A204.1 (cell line): Measurements from ENCODE around the gene EVI5L.
"Not testable (repeated sequence)": the region's sequence is repeated elsewhere in the genome, so short reads cannot be mapped to it uniquely, and the experiment has no call there.

Experiments
- FAIRE-seq: peaks from 2 replicates; lab custom pipeline; 2012; peaks lifted over from hg19 to GRCh38; lab: Jason Lieb, UNC

EVI5L gene

GRCh38 chr19:7872306-7873204, 42.5 kb downstream of the EVI5L start:
- FAIRE-seq = no peak

DNA sequence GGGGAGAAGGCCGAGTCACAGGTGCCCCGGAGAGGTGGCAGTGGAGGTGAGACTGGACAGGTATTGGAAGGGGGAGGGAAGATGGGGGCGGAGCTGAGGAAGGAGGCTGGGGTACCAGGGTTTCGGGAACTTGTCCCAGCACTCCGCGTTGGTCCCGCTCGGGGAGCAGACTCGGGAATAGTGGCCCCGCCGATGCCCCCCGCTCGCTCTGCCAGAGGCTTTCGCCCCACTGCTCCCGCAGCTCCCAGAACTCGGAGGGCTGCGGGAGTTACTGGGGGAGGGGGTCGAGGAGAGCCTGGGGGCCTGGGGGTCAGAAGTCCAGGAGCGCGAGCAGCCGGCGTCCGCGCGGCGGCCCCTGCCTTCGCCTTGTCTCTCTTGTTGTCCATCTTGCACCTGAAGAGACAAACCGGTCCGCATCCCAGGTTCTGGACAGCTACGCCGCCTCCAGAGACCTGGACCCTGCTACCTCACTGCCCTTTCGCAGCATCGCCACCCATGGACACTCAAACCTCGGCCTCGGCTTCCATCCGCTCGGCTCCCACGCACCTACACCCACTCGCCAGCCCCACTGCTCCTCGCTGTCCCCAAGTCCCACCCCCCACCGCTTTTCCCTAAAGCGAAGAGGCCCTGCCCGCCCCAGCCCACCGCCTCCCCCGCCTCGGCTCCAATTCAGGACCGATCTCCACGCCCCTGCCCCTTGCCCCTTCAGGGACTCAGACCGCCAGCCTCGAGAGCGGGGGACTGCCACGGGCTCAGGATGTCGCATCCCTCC, 43.5 kb downstream of the EVI5L start:
- no peak for FAIRE-seq

GRCh38 chr19:7874076-7874896, 44.3 kb downstream of the EVI5L start, which contains the start of gene PRR36:
Gene PRR36, minus strand, starts transcription at chr19:7874390. Its CDS starts 701 bp downstream, at chr19:7873689.
- FAIRE-seq = no peak

GRCh38 chr19:7874897-7875273, 44.9 kb downstream of the EVI5L start:
- FAIRE-seq = no peak

DNA sequence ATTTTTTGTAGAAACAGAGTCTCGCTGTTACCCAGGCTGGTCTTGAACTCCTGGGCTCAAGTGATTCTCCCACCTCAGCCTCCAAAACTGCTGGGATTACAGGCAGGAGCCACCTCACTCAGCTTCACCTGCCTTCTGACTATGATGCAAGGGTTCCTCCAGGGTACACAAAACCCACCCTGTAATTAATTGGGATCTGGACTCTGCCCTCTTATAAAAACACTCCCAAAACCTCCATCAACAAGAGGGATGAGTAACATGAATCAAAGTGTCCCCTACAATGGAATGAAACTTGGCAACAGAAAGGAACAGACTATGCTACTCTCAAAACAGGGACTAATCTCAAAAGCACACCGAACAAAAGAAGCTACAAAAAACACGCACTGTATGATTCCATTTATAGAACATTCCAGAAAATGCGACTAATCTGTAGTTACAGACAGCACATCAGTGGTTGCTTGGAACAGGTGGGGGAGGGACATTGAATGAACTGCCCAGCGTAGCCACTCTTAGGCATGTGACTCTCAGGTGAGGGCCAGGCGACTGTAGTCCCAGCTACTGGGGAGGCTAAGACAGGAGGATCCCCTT, 47.3 kb downstream of the EVI5L start:
- no peak for FAIRE-seq

GRCh38 chr19:7879111-7879807, 49.2 kb downstream of the EVI5L start:
- FAIRE-seq = no peak

DNA sequence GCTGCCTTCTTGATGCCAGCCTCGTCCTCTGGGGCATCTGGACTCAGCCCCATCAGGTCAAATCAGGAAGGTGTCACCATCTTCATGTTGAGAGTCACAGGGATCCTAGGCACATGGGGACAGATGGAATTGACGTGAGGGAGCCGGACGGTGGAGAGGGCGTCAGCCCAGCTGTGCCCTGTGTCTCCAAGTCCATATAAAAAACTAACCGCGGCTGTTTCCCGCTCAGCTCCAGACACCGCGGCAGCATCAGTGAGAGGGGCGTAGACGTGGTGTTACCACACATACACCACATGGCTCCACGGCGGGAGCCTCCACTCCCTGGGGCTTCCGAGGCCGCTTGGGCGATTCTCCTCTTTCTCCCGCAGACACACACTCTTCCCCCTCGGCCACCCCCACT, 49.8 kb downstream of the EVI5L start:
- no peak for FAIRE-seq

- no peak for FAIRE-seq
Measured at GRCh38 chr19:7881910-7882309, 51.9 kb downstream of the EVI5L start.

- no peak for FAIRE-seq
Measured at GRCh38 chr19:7883105-7883504, 53.1 kb downstream of the EVI5L start.

- FAIRE-seq = no peak
Measured at GRCh38 chr19:7883796-7884570, 54.0 kb downstream of the EVI5L start.

- no peak for FAIRE-seq
Measured at GRCh38 chr19:7885818-7886217, 55.8 kb downstream of the EVI5L start.

- FAIRE-seq = no peak
Measured at GRCh38 chr19:7887408-7888144, 57.6 kb downstream of the EVI5L start.

DNA sequence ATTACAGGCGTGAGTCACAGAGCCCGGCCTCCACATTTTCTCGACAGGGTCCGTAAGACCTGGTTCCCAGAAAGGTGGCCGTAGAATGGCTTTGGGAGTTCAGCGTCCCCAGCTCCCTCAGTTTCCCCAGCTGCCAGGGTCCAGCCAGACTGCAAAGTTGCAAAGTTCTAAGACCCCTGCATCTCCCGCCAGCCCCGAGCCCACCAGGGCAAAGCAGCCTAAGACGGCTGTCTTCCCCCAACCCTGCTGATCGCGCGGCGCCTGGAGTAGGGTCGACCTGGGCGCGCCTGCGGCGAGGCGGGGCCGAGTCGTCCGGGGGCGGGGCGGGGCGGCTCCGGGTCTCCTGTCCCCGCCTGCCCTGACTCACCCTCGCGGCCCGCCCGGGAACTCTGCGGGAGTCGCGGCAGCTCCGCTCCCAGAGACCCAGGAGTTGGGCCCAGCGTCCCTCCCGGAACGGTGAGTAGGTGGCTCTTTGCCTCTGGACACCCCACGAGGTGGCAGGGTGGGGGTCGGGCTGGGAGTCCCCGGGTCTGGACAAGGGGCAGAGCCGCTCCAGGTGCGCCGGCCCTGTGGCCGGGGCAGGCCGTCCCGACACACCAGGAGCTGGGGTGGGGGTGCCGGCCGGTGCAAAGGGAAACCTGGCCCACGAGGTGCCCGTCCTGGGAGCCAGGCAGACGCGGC, 58.3 kb downstream of the EVI5L start, which contains the start of gene LRRC8E:
TSS of gene LRRC8E (plus strand) at position 366 of the 681 bp plus-strand sequence. CDS start 7,094 bp downstream, outside the sequence.
- no peak for FAIRE-seq

GRCh38 chr19:7888826-7889217, 58.8 kb downstream of the EVI5L start:
- FAIRE-seq = no peak

DNA sequence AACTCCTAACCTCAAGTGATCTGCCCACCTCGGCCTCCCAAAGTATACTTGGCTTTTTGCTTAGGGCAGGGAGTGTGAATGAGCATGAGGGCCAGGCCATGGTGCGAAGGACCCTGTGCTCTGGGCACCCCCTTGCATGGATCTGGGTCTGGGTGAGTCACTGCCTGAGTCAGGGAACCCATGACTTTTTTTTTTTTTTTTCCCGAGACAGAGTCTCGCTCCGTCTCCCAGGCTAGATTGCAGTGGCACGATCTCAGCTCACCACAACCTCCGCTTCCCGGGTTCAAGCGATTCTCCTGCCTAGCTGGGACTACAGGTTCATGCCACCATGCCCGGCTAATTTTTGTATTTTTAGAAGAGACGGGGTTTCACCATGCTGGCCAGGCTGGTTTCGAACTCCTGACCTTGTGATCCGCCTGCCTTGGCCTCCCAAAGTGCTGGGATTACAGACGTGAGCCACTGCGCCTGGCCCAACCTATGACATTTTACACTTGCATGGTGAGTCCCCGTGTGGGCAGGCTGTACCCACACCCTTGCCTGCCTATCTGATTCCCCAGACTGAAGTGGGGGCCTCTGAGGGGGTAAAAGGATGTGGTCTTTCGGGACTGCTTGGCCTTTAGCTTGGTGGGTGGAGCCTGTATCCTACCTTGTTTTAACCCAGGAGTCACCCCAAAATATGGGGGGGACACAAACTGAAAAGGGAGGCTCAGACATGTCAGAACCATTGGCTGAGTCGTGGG, 63.5 kb downstream of the EVI5L start:
- not testable (repeated sequence) for FAIRE-seq

DNA sequence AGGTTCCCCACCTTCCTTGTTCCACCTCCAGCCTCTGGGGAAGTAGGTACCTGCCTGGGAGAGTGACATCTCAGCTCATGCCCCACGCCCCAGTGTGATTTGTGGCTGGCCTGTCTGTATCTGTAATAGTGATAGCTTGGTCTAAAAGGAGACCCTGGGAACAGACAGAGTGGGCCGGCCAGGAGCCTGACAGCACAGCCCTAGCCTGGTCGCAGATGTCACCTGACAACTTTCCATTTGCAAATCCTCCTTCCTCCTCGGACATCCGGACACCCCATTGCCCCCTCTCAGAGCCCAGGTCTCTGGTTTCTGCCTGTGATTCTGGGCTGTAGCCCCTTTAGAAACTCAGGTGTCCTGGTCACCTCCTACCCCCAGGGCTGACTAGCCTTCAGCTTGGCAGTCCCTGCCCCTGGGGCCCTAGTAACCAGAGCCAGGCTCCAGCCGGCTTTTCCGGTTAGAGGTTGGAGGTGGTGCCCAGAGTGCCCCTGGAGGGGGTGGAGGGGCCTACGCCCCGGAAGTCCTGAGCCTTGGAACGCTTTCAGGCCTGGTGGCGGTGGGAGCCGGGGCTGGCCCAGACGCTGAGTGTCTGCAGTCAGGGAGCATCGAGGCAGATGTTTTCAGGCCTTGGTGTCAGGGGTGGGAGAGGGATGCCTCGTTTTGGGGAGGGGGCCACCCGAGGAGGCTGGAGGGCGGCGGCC, 64.7 kb downstream of the EVI5L start:
- FAIRE-seq = no peak

- no peak for FAIRE-seq
Measured at GRCh38 chr19:7895565-7895964, 65.5 kb downstream of the EVI5L start.

GRCh38 chr19:7897292-7897691, 67.3 kb downstream of the EVI5L start:
- FAIRE-seq = no peak
